Testis (tissue), 2 donors: Measurements from ENCODE around the gene SPG11.

ENCODE experiments used
- CTCF ChIP-seq, 3 experiments: fragments of 450-650 bp in 2 of 3; fragments of 200-600 bp in 1 of 3; sonication (generic) in 1 of 3; IDR thresholded peaks; one replicate each; pipeline ENCODE4 v1.5.1; 2016 to 2019; ENCODE audit warnings: antibody characterized with exemption in 3 of 3, mild to moderate bottlenecking in 2 of 3, moderate library complexity in 1 of 3
- POLR2A ChIP-seq: fragments of 450-650 bp; IDR thresholded peaks from one replicate; pipeline ENCODE4 v1.6.1; 2017; ENCODE audit warnings: antibody characterized with exemption, mild to moderate bottlenecking, moderate library complexity

GRCh38 chr15:44542596-44542995 is 120.9 kb downstream of the SPG11 start:
- TF ChIP-seq CTCF (IDR thresholded peaks at IDR 0.05) (no peak), POLR2A (no peak)
